ENCODE results near the gene DIP2C. TPM values are rescaled to one million over a fixed set of nuclear protein-coding genes. Genes with fewer than 3 reads are reported as not detected.

DIP2C gene
- total RNA-seq, 1 experiment from 2014 or later: 11.0 TPM

- BruUV-seq (replicated peaks): no TSS peak
- H3K9me3 Mint-ChIP-seq (ENCODE audit: low read depth, unreplicated experiment): no peaks in the 10 kb centered on the region
- H3K36me3 Mint-ChIP-seq (ENCODE audit: insufficient read depth, unreplicated experiment): peaks cover 23% of the 10 kb centered on the region
- no peak overlapping the region for H3K27ac Mint-ChIP-seq (ENCODE audit: unreplicated experiment)
- intact Hi-C loops (cut with micrococcal nuclease; ENCODE audit: unreplicated experiment): no loop called here
- no peaks in the 10 kb centered on the region for H3K27me3 Mint-ChIP-seq (ENCODE audit: unreplicated experiment)
- TF ChIP-seq, protein P1, sequence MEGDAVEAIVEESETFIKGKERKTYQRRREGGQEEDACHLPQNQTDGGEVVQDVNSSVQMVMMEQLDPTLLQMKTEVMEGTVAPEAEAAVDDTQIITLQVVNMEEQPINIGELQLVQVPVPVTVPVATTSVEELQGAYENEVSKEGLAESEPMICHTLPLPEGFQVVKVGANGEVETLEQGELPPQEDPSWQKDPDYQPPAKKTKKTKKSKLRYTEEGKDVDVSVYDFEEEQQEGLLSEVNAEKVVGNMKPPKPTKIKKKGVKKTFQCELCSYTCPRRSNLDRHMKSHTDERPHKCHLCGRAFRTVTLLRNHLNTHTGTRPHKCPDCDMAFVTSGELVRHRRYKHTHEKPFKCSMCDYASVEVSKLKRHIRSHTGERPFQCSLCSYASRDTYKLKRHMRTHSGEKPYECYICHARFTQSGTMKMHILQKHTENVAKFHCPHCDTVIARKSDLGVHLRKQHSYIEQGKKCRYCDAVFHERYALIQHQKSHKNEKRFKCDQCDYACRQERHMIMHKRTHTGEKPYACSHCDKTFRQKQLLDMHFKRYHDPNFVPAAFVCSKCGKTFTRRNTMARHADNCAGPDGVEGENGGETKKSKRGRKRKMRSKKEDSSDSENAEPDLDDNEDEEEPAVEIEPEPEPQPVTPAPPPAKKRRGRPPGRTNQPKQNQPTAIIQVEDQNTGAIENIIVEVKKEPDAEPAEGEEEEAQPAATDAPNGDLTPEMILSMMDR (IDR thresholded peaks at IDR 0.05; ENCODE audit: unreplicated experiment): no peak
- H3K4me1 Mint-ChIP-seq (ENCODE audit: low read depth, unreplicated experiment): peaks cover 19% of the 10 kb centered on the region
- H3K4me3 Mint-ChIP-seq (ENCODE audit: low read depth, unreplicated experiment): no peak overlapping the region
- no peak for DNase-seq
- CTCF ChIA-PET: no interaction called here
These were observed 180.7 kb downstream of the DIP2C start for GRCh38 chr10:508726-509125.

DNA sequence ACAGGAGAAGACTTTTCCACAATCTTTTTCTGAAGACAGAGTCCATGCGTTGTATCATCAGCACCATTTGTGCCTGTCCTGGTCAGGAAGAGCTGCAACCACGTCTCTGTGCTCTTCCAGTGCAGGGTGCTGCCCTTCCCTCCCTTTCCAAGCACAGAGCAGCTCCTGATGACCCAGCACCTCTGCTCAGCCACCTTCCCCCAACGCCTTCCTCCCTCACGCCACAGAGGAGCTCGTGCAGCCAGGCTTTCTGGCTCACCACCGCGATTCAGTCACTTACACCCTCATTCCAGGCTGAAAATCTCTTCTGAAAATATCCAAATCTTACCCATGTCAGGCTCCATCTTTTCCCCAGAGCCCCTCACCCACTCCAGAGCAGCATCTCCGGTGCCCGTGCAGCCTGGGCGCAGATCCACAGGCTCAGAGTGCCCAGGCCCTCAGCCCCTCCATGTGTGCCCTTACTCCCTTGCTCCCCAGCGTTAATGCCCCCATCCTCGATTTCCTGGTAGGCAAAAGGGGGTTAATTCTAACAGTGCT lies 181.5 kb downstream of the DIP2C start:
- CTCF ChIA-PET: no interaction called here
- DNase-seq: no peak
- no peak overlapping the region for H3K4me3 Mint-ChIP-seq (ENCODE audit: low read depth, unreplicated experiment)
- intact Hi-C loops (cut with micrococcal nuclease; ENCODE audit: unreplicated experiment): no loop called here
- H3K36me3 Mint-ChIP-seq (ENCODE audit: insufficient read depth, unreplicated experiment): peaks cover 18% of the 10 kb centered on the region
- TF ChIP-seq, protein P1 (IDR thresholded peaks at IDR 0.05; ENCODE audit: unreplicated experiment): no peak
- no peaks in the 10 kb centered on the region for H3K27me3 Mint-ChIP-seq (ENCODE audit: unreplicated experiment)
- no peak overlapping the region for H3K27ac Mint-ChIP-seq (ENCODE audit: unreplicated experiment)
- no peaks in the 10 kb centered on the region for H3K9me3 Mint-ChIP-seq (ENCODE audit: low read depth, unreplicated experiment)
- no TSS peak for BruUV-seq (replicated peaks)
- peaks cover 12% of the 10 kb centered on the region for H3K4me1 Mint-ChIP-seq (ENCODE audit: low read depth, unreplicated experiment)

GRCh38 chr10:507355-507699 lies 182.1 kb downstream of the DIP2C start:
- DNase-seq: no peak
- TF ChIP-seq, protein P1 (IDR thresholded peaks at IDR 0.05; ENCODE audit: unreplicated experiment): no peak
- no TSS peak for BruUV-seq (replicated peaks)
- intact Hi-C loops (cut with micrococcal nuclease; ENCODE audit: unreplicated experiment): no loop called here
- peaks cover 18% of the 10 kb centered on the region for H3K36me3 Mint-ChIP-seq (ENCODE audit: insufficient read depth, unreplicated experiment)
- CTCF ChIA-PET: no interaction called here
- no peaks in the 10 kb centered on the region for H3K9me3 Mint-ChIP-seq (ENCODE audit: low read depth, unreplicated experiment)
- H3K27me3 Mint-ChIP-seq (ENCODE audit: unreplicated experiment): no peaks in the 10 kb centered on the region
- H3K4me1 Mint-ChIP-seq (ENCODE audit: low read depth, unreplicated experiment): peaks cover 11% of the 10 kb centered on the region
- no peak overlapping the region for H3K4me3 Mint-ChIP-seq (ENCODE audit: low read depth, unreplicated experiment)
- H3K27ac Mint-ChIP-seq (ENCODE audit: unreplicated experiment): no peak overlapping the region

DNA sequence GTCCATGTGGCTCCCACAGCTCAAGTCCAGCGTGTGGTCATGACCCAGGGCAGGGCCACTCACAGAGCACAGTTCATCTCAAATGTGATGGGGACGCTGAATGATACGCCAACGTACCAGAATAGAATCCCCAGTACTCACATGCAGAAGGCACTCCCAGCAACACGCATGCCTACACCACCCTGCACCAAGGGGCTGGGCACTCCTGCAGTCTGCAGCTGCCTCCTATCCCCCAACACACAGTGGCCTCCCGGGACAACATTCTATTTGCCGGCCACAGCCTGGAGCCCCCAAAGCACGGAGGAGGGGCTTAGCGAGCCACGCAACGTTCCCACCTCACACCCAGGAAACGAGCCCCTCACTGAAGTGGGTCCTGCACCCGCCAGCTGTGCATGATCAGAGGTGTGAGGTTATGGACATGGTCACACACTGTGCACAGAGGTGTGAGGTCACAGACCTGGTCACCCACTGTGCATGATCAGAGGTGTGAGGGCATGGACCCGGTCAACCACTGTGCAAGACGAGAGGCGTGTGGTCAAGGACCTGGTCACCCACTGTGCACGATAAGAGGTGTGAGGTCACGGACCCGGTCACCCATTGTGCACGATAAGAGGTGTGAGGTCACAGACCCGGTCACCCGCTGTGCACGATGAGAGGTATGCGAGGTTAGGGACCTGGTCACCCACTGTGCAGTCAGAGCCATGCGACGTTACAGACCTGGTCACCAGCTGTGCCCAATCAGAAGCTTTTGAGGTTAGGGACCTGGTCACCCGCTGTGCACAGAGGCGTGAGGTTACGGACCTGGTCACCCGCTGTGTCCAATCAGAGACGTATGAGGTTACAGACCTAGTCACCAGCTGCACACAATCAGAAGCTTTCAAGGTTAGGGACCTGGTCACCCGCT lies 182.8 kb downstream of the DIP2C start:
- Mint-ChIP-seq H3K27me3 (ENCODE audit: unreplicated experiment) (no peaks in the 10 kb centered on the region), H3K27ac (ENCODE audit: unreplicated experiment) (no peak overlapping the region), H3K9me3 (ENCODE audit: low read depth, unreplicated experiment) (no peaks in the 10 kb centered on the region), H3K4me3 (ENCODE audit: low read depth, unreplicated experiment) (no peak overlapping the region), H3K36me3 (ENCODE audit: insufficient read depth, unreplicated experiment) (peaks cover 18% of the 10 kb centered on the region), H3K4me1 (ENCODE audit: low read depth, unreplicated experiment) (peaks cover 10% of the 10 kb centered on the region)
- BruUV-seq (replicated peaks): no TSS peak
- intact Hi-C loops (cut with micrococcal nuclease; ENCODE audit: unreplicated experiment): no loop called here
- DNase-seq: no peak
- TF ChIP-seq, protein P1 (IDR thresholded peaks at IDR 0.05; ENCODE audit: unreplicated experiment): no peak
- CTCF ChIA-PET: no interaction called here

Data from Calu3 (cell line).